Measurements from ENCODE around the gene LIN7A. TPM values are rescaled to one million over a fixed set of nuclear protein-coding genes. Genes with fewer than 3 reads are reported as not detected.
"Not testable (repeated sequence)": the region's sequence is repeated elsewhere in the genome, so short reads cannot be mapped to it uniquely, and the experiment has no call there.

The LIN7A gene
- total RNA-seq, 1 donor from 2014 or later: 2.6 TPM

GRCh38 chr12:80814453-80814852 is 123.3 kb downstream of the LIN7A start:
- DNase-seq (ENCODE audit: extremely low read depth, low read depth, low spot score): no peak

- no peak for DNase-seq (ENCODE audit: extremely low read depth, low read depth, low spot score)
Measured at GRCh38 chr12:80813820-80814219, 123.9 kb downstream of the LIN7A start.

- DNase-seq (ENCODE audit: extremely low read depth, low read depth, low spot score): no peak
Measured at GRCh38 chr12:80811957-80812708, 125.6 kb downstream of the LIN7A start.

GRCh38 chr12:80810874-80811273 is 126.9 kb downstream of the LIN7A start:
- DNase-seq (ENCODE audit: extremely low read depth, low read depth, low spot score): no peak

- DNase-seq (ENCODE audit: extremely low read depth, low read depth, low spot score): no peak
Measured at GRCh38 chr12:80807640-80808288, 130.0 kb downstream of the LIN7A start.

GRCh38 chr12:80805106-80805505 is 132.6 kb downstream of the LIN7A start:
- DNase-seq (ENCODE audit: extremely low read depth, low read depth, low spot score): no peak

- DNase-seq (ENCODE audit: extremely low read depth, low read depth, low spot score): no peak
Measured at GRCh38 chr12:80802652-80803400, 134.9 kb downstream of the LIN7A start.

GRCh38 chr12:80798281-80798680 is 139.5 kb downstream of the LIN7A start:
- no peak for DNase-seq (ENCODE audit: extremely low read depth, low read depth, low spot score)

GRCh38 chr12:80794551-80794950 is 143.2 kb downstream of the LIN7A start:
- DNase-seq (ENCODE audit: extremely low read depth, low read depth, low spot score): no peak

- DNase-seq (ENCODE audit: extremely low read depth, low read depth, low spot score): no peak
Measured at GRCh38 chr12:80792861-80793260, 144.9 kb downstream of the LIN7A start.

- DNase-seq (ENCODE audit: extremely low read depth, low read depth, low spot score): no peak
Measured at GRCh38 chr12:80791863-80792262, 145.9 kb downstream of the LIN7A start.

- not testable (repeated sequence) for DNase-seq (ENCODE audit: extremely low read depth, low read depth, low spot score)
Measured at GRCh38 chr12:80788407-80788806, 149.3 kb downstream of the LIN7A start.

- DNase-seq (ENCODE audit: extremely low read depth, low read depth, low spot score): not testable (repeated sequence)
Measured at GRCh38 chr12:80782963-80783470, 154.7 kb downstream of the LIN7A start.

GRCh38 chr12:80781313-80781712 is 156.4 kb downstream of the LIN7A start:
- no peak for DNase-seq (ENCODE audit: extremely low read depth, low read depth, low spot score)

- no peak for DNase-seq (ENCODE audit: extremely low read depth, low read depth, low spot score)
Measured at GRCh38 chr12:80780746-80781145, 157.0 kb downstream of the LIN7A start.

- peak; percentile 89 for DNase-seq (ENCODE audit: extremely low read depth, low read depth, low spot score)
Measured at GRCh38 chr12:80778005-80778541, 159.7 kb downstream of the LIN7A start.

- peak; percentile 39 for DNase-seq (ENCODE audit: extremely low read depth, low read depth, low spot score)
Measured at GRCh38 chr12:80777587-80777986, 160.1 kb downstream of the LIN7A start.

GRCh38 chr12:80776706-80777105 is 161.0 kb downstream of the LIN7A start:
- no peak for DNase-seq (ENCODE audit: extremely low read depth, low read depth, low spot score)

GRCh38 chr12:80770958-80771357 is 166.8 kb downstream of the LIN7A start:
- no peak for DNase-seq (ENCODE audit: extremely low read depth, low read depth, low spot score)

- no peak for DNase-seq (ENCODE audit: extremely low read depth, low read depth, low spot score)
Measured at GRCh38 chr12:80769553-80770140, 168.1 kb downstream of the LIN7A start.

- DNase-seq (ENCODE audit: extremely low read depth, low read depth, low spot score): no peak
Measured at GRCh38 chr12:80766897-80767296, 170.8 kb downstream of the LIN7A start.
